Measurements from ENCODE around the gene KNSTRN.

KNSTRN gene

GRCh38 chr15:40405501-40406381 is 23.2 kb downstream of the KNSTRN start, which contains the start of gene IVD:
IVD (plus strand) TSS chr15:40405795; CDS start chr15:40405828, 33 bp downstream.
- DNase-seq = peak; percentile 84 to 90

- DNase-seq = no peak
These were observed 24.9 kb downstream of the KNSTRN start for GRCh38 chr15:40407330-40407990.

- DNase-seq = no peak
These were observed 26.8 kb downstream of the KNSTRN start for GRCh38 chr15:40409366-40409765.

- DNase-seq = no peak
These were observed 28.0 kb downstream of the KNSTRN start for GRCh38 chr15:40410476-40410875.

DNA sequence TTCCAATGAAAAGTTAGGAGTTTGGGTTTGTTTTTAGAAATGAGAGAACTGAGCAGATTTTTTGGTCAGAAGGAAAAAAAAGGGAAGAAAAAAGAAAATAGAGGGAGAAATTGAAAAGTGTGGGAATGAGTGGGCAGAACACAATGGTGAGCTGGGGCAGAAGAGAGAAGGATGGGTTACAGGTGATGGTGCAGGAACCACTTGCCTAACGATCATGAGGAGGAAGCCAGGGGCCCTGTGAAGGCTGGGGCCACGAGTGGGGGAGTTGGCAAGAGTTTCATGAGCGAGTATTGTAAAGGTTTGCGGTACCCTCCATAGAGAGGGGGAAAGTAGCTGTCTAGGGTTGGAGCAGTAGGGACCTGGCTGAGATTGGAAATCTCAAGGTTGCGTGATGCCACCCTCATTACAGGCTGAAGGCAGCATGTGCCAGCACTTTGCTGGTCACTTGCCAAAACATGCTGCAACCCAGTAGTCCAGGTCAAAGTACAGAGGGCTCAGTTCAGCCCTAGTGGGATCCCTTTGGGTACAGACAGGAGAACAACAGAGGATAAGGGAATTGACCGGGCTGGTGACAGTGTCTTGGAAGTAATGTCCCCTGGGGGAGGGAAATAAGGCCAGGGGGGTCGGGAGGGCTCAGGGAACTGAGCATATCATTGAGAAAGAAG is 29.7 kb downstream of the KNSTRN start:
- DNase-seq = no peak

DNA sequence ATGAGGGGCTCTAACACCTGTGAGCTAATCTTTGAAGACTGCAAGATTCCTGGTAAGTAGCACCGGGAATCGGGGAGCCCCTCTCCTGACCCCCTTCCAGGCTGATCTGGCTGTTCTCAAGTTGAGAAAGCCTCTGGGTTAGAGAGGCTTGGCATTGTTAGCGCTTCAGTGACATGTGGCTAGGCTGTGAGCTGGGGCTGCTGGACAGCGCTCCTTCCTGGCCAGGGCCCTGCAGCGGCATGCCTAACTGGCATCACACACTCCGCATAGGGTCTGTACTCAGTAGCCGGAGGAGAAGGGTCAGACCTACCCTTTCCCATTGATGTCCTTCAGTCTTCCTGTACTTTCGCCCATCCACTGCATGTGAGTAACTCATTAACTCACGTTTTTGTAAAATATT is 30.5 kb downstream of the KNSTRN start:
- no peak for DNase-seq

- DNase-seq = no peak
These were observed 32.3 kb downstream of the KNSTRN start for GRCh38 chr15:40414816-40415215.

DNA sequence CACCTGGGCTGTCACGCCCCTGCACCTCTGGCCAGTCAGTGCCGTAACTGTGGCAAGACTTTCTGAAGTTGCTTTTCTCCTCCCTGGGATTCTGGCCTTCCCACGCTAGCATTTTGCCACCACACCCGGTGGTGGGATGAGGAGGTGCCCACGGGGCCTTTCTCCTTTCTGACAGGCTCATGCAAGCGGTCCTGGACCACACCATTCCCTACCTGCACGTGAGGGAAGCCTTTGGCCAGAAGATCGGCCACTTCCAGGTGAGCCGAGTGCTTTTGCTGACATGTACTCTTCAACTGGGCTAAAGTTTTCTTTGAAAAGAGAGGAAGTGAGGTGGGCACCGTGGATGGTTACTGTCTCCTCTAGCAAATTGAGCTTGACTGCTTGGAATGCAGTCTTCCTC is 32.7 kb downstream of the KNSTRN start:
- DNase-seq = no peak

DNA sequence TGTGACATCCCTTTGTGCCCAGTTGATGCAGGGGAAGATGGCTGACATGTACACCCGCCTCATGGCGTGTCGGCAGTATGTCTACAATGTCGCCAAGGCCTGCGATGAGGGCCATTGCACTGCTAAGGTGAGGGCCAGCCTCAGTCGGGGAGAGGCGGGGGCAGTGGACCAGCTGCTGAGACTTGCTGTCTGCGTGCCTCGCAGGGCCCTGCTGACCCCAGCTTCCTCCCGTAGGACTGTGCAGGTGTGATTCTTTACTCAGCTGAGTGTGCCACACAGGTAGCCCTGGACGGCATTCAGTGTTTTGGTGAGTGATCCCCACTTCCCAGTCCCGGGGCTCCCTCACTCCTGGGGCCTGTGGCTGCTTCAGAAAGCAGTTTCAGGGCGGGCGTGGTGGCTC is 33.5 kb downstream of the KNSTRN start:
- no peak for DNase-seq

DNA sequence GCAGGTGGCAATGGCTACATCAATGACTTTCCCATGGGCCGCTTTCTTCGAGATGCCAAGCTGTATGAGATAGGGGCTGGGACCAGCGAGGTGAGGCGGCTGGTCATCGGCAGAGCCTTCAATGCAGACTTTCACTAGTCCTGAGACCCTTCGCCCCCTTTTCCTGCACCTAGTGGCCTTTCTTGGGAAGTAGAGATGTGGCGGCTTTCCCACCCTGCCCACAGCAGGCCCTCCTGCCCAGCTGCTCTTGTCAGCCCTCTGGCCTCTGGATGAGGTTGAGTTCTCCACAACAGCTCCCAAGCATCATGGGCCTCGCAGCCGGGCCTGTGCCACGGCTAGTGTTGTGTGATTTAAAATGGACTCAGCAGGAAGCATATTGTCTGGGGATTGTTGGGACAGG is 35.6 kb downstream of the KNSTRN start:
- no peak for DNase-seq

- DNase-seq = no peak
These were observed 37.7 kb downstream of the KNSTRN start for GRCh38 chr15:40420071-40420713.

- DNase-seq = no peak
These were observed 38.3 kb downstream of the KNSTRN start for GRCh38 chr15:40420793-40421192.

GRCh38 chr15:40421246-40422157 is 39.0 kb downstream of the KNSTRN start:
- peak; percentile 75 to 80 for DNase-seq

GRCh38 chr15:40424483-40425115 is 42.1 kb downstream of the KNSTRN start:
- DNase-seq = no peak

GRCh38 chr15:40425681-40426080 is 43.2 kb downstream of the KNSTRN start:
- DNase-seq = no peak

- no peak for DNase-seq
These were observed 44.7 kb downstream of the KNSTRN start for GRCh38 chr15:40427188-40427587.

GRCh38 chr15:40428185-40428584 is 45.7 kb downstream of the KNSTRN start:
- DNase-seq = no peak

- no peak for DNase-seq
These were observed 46.7 kb downstream of the KNSTRN start for GRCh38 chr15:40429068-40429710.

- DNase-seq = no peak
These were observed 47.8 kb downstream of the KNSTRN start for GRCh38 chr15:40430271-40430805.

DNA sequence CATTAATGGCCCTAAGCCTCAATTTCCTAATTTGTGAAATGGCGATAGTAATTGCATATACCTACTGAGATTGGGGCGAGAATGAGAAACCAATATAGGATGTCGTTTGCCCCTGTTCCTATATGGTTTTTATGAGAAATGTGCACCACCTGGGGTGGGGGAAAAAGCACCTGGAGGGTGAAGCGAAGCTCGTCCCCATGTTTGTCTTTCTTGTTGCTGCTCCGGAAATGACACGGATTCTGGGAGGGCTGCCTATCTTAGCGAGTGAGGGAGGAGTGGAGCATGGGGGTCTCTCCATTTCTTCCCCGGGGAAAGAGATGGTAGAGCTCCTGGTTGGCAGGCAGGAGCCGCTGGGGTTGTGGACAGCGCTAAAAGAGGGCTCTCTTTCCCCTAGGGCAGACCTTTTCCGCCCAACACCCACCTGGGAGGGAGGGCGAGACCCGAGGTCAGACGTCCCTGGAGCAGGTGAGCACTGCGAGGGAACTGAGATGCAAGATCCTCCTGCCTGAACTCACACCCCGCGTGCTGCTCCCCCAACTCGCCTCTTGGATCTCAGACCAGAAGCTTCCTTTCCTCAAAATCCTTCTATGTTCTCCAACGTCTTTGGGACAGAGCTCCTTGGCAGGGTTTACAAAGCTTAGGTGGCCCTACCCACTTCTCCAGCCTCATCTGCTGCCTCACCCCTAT is 52.6 kb downstream of the KNSTRN start:
- no peak for DNase-seq
